CD4-positive, alpha-beta T cell treated with Interleukin-15 for 1 hour (primary cell): ENCODE measurements around the gene TMEM54.

Source experiments
- DNase-seq: peaks from one replicate; pipeline ENCODE4 v3.0.0-alpha.2; 2020

Gene TMEM54

GRCh38 chr1:32859915-32860314 is 41.3 kb downstream of the TMEM54 start:
- DNase-seq = no peak

- no peak for DNase-seq
Observed at GRCh38 chr1:32858791-32859190, 42.4 kb downstream of the TMEM54 start.

DNA sequence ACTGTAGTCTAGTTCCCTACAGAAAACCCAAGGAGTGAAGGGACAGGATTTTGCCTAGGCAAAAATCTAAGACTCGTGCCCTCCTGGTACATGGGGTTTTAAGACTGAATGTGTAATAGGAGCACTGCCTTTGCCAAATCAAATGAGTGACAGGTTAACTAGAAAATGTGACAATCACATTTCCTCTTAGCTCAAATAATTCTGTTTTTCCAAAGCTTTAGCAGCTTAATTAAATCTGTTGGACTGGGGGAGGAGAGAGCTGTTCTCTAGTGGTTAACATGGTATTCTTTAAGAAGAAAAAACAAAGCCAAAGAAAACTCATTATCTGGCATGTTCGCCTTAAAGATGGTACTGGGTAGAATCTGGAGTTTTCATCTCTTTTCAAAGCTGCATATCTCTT is 43.1 kb downstream of the TMEM54 start:
- no peak for DNase-seq

DNA sequence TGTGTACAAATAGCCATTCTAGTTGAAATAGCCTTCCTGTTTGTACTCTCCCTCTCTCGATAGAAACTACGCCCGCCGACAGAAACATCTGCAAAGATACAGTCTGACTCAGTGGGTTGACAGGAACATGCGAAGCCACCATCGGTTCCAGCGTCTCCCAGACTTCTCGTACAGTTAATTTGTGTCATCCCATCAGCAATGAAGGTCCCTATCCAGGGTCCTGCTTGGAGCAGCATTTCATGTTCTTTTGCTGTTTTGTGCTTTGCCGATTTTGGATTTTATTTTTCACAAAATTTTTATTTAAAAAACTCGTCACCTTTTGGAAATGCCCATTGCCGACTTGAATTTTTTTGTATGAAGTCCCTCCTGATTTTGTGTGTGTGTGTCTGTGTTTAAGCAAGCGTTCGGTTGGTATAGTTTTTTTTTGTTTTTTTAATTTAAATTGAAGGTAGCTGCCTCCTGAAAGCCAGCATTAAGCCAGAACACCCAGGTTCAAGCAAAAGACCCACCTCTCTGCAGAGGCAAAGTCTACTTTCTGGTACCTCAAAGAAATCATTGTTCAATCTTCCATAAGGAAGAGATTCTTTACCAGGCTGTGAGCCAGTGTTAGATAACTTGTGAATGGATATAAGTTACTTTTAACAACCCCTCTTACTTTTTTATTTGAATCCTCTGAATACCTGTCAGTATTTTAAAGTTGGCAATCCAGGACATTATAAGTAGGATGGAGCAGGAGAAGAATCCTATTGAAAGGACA is 45.1 kb downstream of the TMEM54 start:
- DNase-seq = no peak

- no peak for DNase-seq
Observed at GRCh38 chr1:32848354-32849063, 52.7 kb downstream of the TMEM54 start.
